HepG2 (cell line): Measurements from ENCODE around the gene PYY. TPM values are rescaled to one million over a fixed set of nuclear protein-coding genes. Genes with fewer than 3 reads are reported as not detected.

Experiments
- CBX1 ChIP-seq: IDR thresholded peaks from one replicate; pipeline ENCODE4 v1.6.1; 2016; ENCODE audit warnings: antibody characterized with exemption, low read depth
- DMAP1 ChIP-seq: IDR thresholded peaks from 2 replicates; pipeline ENCODE4 v1.6.1; 2016
- DR1 ChIP-seq: sonication (generic); formaldehyde crosslinking; IDR thresholded peaks from 2 replicates; pipeline ENCODE4 v1.8.0; 2021; ENCODE audit warnings: mild to moderate bottlenecking, missing genetic modification reagents, inconsistent platforms
- HIC2 ChIP-seq: sonication (generic); formaldehyde crosslinking; IDR thresholded peaks from 2 replicates; pipeline ENCODE4 v1.9.0; 2022; ENCODE audit warnings: low read depth, missing genetic modification reagents
- KMT2B ChIP-seq: IDR thresholded peaks from 2 replicates; pipeline ENCODE4 v1.6.1; 2016; ENCODE audit warnings: missing genetic modification reagents, missing compliant biosample characterization
- MAFG ChIP-seq: sonication (generic); formaldehyde crosslinking; IDR thresholded peaks from 2 replicates; pipeline ENCODE4 v1.5.1; 2020; ENCODE audit warnings: mild to moderate bottlenecking, missing genetic modification reagents
- NAIF1 ChIP-seq: sonication (generic); formaldehyde crosslinking; IDR thresholded peaks from 2 replicates; pipeline ENCODE4 v1.5.0; 2020; ENCODE audit warnings: mild to moderate bottlenecking, missing genetic modification reagents, borderline replicate concordance
- PAXIP1 ChIP-seq: sonication (generic); formaldehyde crosslinking; conservative IDR thresholded peaks from 2 replicates; pipeline ENCODE4 v1.4.0; 2020; ENCODE audit warnings: mild to moderate bottlenecking, missing genetic modification reagents, moderate library complexity
- PHF20 ChIP-seq: sonication (generic); formaldehyde crosslinking; IDR thresholded peaks from 2 replicates; pipeline ENCODE4 v1.5.0; 2020; ENCODE audit warnings: mild to moderate bottlenecking, missing genetic modification reagents
- PHF8 ChIP-seq: sonication (generic); formaldehyde crosslinking; IDR thresholded peaks from 2 replicates; pipeline ENCODE4 v1.5.0; 2020; ENCODE audit warnings: missing genetic modification reagents
- REL ChIP-seq: sonication (generic); formaldehyde crosslinking; conservative IDR thresholded peaks from 2 replicates; pipeline ENCODE4 v1.8.0; 2022; ENCODE audit warnings: mild to moderate bottlenecking, missing genetic modification reagents, moderate library complexity
- RXRA ChIP-seq: sonication (generic); formaldehyde crosslinking; IDR thresholded peaks from 2 replicates; pipeline ENCODE4 v1.5.1; 2020; ENCODE audit warnings: missing genetic modification reagents
- SCMH1 ChIP-seq: sonication (generic); formaldehyde crosslinking; IDR thresholded peaks from 2 replicates; pipeline ENCODE4 v1.9.0; 2021; ENCODE audit warnings: missing genetic modification reagents, mild to moderate bottlenecking, borderline replicate concordance
- SYNCRIP ChIP-seq: fragments of 200-400 bp; formaldehyde crosslinking; IDR thresholded peaks from 2 replicates; pipeline ENCODE4 v1.6.1; 2018; ENCODE audit warnings: mild to moderate bottlenecking, low read depth, low read length; ENCODE audit not compliant: insufficient read depth
- ZBTB26 ChIP-seq: IDR thresholded peaks from 2 replicates; pipeline ENCODE4 v1.6.1; 2016; ENCODE audit warnings: missing compliant biosample characterization, missing genetic modification reagents, borderline replicate concordance
- ZBTB3 ChIP-seq: sonication (generic); formaldehyde crosslinking; IDR thresholded peaks from 2 replicates; pipeline ENCODE4 v1.4.0; 2020; ENCODE audit warnings: low read depth, mild to moderate bottlenecking, moderate library complexity, missing genetic modification reagents, borderline replicate concordance
- ZBTB7A ChIP-seq: sonication (generic); formaldehyde crosslinking; IDR thresholded peaks from 2 replicates; pipeline ENCODE4 v1.8.0; 2022; ENCODE audit warnings: mild to moderate bottlenecking, missing genetic modification reagents
- ZBTB7B ChIP-seq: sonication (generic); formaldehyde crosslinking; IDR thresholded peaks from 2 replicates; pipeline ENCODE4 v1.4.0; 2020; ENCODE audit warnings: missing genetic modification reagents
- ZNF44 ChIP-seq: sonication (generic); formaldehyde crosslinking; IDR thresholded peaks from 2 replicates; pipeline ENCODE4 v1.5.1; 2020; ENCODE audit warnings: mild to moderate bottlenecking, missing genetic modification reagents
- ZNF563 ChIP-seq: sonication (generic); formaldehyde crosslinking; IDR thresholded peaks from 2 replicates; pipeline ENCODE4 v1.8.0; 2022; ENCODE audit warnings: mild to moderate bottlenecking, moderate library complexity, missing genetic modification reagents
- ZNF891 ChIP-seq: sonication (generic); formaldehyde crosslinking; IDR thresholded peaks from 2 replicates; pipeline ENCODE4 v1.5.0; 2020; ENCODE audit warnings: mild to moderate bottlenecking, missing genetic modification reagents
- ZSCAN5A ChIP-seq: sonication (generic); formaldehyde crosslinking; IDR thresholded peaks from 2 replicates; pipeline ENCODE4 v1.8.0; 2022; ENCODE audit warnings: mild to moderate bottlenecking, missing genetic modification reagents, borderline replicate concordance
- polyA plus RNA-seq, 8 experiments: library from polyadenylated mRNA; depleted of rRNA in 3 of 8; stranded (reverse) in 7 of 8; unstranded in 1 of 8; fragments of >200 nt; fragmentation: Illumina TruSeq in 4 of 8; extraction: Trizol in 4 of 8; gene quantifications; 2 replicates each; pipeline versions ENCODE4 v1.2.1 to v1.2.3, GENCODE V29; 2011 to 2016; ENCODE audit warnings: low read depth in 4 of 8, missing spikeins in 1 of 8, mixed read lengths in 1 of 8; ENCODE audit not compliant: insufficient read depth in 1 of 8
- total RNA-seq, 5 experiments: library from RNA; depleted of rRNA; stranded (reverse); fragments of >200 nt; fragmentation: Illumina TruSeq; extraction: Trizol; gene quantifications; 2 replicates each; pipeline ENCODE4 v1.2.3, GENCODE V29; 2016; ENCODE audit warnings: low read depth in 1 of 5

The PYY gene
- total and polyA plus RNA-seq, 2 of the 13 experiments (the other 11 are each of a cell fraction or from before 2014, with no cell fraction given): 0.25 TPM; not detected in 1

- peak; percentile 96 for TF ChIP-seq ZNF44
- TF ChIP-seq ZNF891 (CRISPR knock-in tag): peak; percentile 86
- TF ChIP-seq PHF8 (CRISPR knock-in tag): peak; percentile 69
- peak; percentile 55; the same call in 1 of the 2 replicates for TF ChIP-seq PHF20 (CRISPR knock-in tag)
- peak; percentile 39; the same call in 1 of the 2 replicates for TF ChIP-seq MAFG (CRISPR knock-in tag)
- TF ChIP-seq ZSCAN5A (CRISPR knock-in tag): peak; percentile 74; the same call in 1 of the 2 replicates
- TF ChIP-seq ZBTB7A (CRISPR knock-in tag): peak; percentile 94
- peak; percentile 95 for TF ChIP-seq RXRA
- TF ChIP-seq REL (CRISPR knock-in tag): no peak
- TF ChIP-seq ZBTB26 (CRISPR knock-in tag): peak; percentile 63; the same call in 1 of the 2 replicates
- no peak for TF ChIP-seq SYNCRIP
- peak; percentile 49; the same call in 1 of the 2 replicates for TF ChIP-seq ZBTB3 (CRISPR knock-in tag)
- peak; percentile 66 for TF ChIP-seq KMT2B (CRISPR knock-in tag)
- TF ChIP-seq DMAP1 (CRISPR knock-in tag): peak; percentile 56; the same call in 1 of the 2 replicates
- 0 out of 2 replicates have a peak, but pooled peaks have one; percentile 34 for TF ChIP-seq DR1 (CRISPR knock-in tag)
- peak; percentile 75 for TF ChIP-seq HIC2 (CRISPR knock-in tag)
- no peak for TF ChIP-seq SCMH1 (CRISPR knock-in tag)
- TF ChIP-seq ZNF563: peak; percentile 91
- TF ChIP-seq PAXIP1 (CRISPR knock-in tag): peak; percentile 94
- peak; percentile 98 for TF ChIP-seq NAIF1 (CRISPR knock-in tag)
- no peak for TF ChIP-seq CBX1
- peak; percentile 99 for TF ChIP-seq ZBTB7B (CRISPR knock-in tag)
Observed at GRCh38 chr17:43983515-43984411, 30.0 kb upstream of the PYY start (continued).
